Esophagus squamous epithelium (tissue), 4 donors: Measurements from ENCODE around the gene BOLL.

Source experiments
- CTCF ChIP-seq, 6 experiments: fragments of 450-650 bp in 4 of 6; fragments of 200-600 bp in 2 of 6; sonication (generic) in 2 of 6; IDR thresholded peaks; one replicate each; pipeline ENCODE4 v1.5.1; 2016 to 2019; ENCODE audit warnings: antibody characterized with exemption in 6 of 6, mild to moderate bottlenecking in 4 of 6, moderate library complexity in 4 of 6
- POLR2A ChIP-seq, 4 donors: fragments of 450-650 bp; IDR thresholded peaks; one replicate each; pipeline ENCODE4 v1.6.1; 2017; ENCODE audit warnings: antibody characterized with exemption in 4 of 4, mild to moderate bottlenecking in 4 of 4, moderate library complexity in 3 of 4

DNA sequence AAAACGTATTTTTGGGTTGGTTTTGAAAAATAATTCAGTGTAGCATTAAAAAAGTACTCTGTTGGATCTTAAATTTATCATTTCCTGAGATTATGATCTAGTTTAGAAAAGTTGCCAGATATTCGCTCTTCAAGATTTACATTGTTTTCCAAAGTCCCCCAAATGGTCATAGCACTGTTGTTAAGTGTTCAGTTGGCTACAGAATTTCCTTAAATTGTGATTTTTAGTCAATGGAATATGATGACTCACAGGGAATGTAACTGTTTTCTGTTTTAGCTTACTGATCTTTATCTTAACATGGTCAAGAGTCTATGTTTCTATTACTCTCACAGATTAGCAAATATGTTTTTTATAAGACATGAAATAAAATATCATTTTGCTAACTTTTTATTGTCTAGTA lies 42.5 kb upstream of the BOLL start:
- no peak for TF ChIP-seq CTCF (IDR thresholded peaks at IDR 0.05)
- TF ChIP-seq POLR2A (IDR thresholded peaks at IDR 0.05), result no peak
